GM18858 (cell line): Measurements from ENCODE around the gene ZNF547.

Experiments used
- ATAC-seq: cut with Tn5 transposase; IDR thresholded peaks from one replicate; pipeline ENCODE4 v1.9.1; 2021; ENCODE audit not compliant: unreplicated experiment

ZNF547 gene

DNA sequence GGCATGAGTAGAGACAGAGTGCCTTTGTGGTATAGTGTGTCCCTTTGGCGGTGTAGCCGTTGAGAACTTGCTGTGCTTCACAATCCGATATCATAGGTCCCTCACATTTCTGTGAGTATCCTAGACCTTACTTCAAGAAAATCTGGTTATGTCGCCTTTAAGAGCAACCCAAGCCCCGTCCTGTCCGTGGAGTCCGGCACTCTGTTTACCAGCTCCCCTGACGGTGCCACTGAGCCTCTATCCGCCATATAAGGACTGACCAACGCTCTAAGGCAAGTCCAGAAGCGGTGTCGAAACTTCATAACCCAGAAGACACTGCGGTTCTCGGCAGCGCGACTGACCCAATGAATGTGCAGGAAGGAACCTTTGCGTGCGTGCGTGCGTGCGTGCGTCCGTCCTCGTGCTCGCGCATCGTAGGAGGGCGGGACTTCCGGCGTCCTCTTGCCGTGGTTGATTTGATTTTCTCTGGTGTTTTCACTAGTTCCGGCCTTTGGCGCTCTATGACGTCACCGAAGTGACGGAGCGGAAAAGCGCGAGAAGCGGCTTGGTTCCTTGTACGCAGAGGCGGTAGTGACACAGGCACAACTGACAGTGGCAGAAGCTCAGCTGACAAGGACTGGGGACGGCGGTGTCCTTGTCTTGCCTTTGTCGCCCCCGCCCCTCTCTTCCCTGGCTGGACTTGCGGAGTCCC lies at the start of gene ZNF547, which contains the start of gene TRAPPC2B:
Gene ZNF547, plus strand, starts transcription at position 555 of the 691 bp plus-strand sequence. CDS start 5,005 bp downstream, outside the sequence.
Gene TRAPPC2B, plus strand, starts transcription at position 555 of the 691 bp plus-strand sequence. CDS start 1,283 bp downstream, outside the sequence.
- ATAC-seq: peak; percentile 90

DNA sequence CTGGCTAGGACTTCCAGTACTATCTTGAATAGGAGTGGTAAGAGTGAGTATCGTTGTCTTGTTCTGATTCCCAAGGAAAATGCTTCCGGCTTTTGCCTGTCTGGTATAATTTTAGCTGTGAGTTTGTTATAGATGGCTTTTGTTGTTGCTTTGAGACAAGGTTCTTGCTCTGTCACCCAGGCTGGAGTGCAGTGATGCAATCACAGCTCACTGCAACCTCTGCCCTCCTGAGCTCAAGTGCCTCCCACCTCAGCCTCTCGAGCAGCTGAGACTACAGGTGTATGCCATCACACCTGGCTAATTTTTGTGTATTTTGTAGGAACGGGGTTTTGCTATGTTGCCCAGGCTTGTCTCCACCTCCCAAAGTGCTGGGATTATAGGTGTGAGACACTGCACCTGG lies 49.2 kb upstream of the ZNF547 start:
- no peak for ATAC-seq

DNA sequence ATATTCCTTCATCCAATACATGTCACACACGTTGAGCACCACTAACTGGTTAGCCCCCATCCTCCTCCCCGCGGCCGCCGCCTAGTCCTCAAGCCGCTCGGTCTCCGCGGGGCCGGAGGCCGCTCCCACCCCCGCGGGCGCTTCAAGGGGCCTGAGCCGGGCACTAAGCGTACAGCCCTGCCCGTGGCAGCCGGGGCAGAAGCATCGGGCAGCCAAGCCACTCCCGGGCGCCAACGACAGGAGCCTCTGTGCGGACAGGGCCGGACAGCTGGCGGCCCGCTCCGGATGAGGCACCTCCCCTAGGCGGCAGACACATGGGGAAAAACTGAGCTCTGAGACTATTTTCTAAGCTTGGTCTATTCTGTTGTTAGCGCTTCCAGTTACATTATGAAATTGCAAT lies 45.8 kb upstream of the ZNF547 start:
- ATAC-seq: no peak

DNA sequence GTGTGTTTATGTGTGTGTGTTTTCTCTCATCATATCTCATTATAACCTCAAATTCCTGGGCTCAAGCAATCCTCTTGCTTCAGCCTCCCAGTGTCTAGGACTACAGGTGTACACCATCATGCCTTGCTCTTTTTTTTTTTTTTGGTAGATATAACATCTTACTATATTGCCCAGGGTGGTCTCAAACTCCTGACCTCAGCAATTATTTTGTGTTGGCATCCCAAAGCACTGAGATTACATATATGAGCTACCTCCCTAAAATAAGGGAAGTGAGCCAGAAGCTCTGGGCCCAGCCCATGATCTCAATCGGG lies 43.5 kb upstream of the ZNF547 start:
- ATAC-seq: no peak

DNA sequence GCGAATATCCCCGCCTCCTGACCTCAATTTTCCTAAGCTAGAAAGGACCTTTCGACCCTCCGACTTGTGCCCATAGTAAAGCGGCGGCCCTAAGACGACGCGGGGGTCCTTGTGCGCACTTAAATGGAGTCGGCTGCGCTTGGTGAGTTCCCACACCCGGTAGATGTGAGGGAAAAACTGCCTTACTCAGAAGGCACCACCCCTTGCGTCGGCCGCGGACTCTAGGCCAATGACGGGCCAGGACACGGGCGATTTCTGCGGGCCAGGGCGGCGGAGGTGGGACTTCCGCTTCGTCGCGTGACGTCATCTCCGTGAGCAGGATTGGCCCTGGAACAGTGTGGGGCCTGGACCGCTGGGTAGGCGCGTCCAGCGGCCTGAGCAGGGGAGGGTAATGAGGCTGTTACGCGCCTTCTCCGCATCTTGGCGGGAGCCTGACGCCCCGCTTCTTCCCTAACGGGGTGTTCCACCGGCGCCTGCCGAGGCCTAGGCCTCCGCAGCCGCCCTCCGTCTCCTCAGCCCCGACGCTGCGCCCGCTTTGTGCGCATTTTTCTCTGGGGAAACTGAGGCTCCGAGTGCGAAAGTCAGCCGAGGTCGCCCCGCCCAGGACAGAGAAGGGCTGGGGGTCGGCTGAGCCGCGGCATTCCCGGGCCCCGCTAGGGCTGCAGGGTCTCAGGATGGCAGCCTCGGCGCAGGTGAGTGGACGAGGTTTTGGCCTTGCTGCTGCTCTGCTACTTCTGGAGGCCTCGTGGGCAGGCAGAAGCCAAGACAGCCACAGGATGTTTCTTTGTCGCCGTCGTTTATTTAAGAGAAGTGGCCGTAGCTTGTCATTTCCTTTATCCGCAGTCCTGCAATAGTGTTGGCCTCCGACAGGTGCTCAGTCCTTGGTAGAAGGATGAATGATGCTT lies 42.9 kb upstream of the ZNF547 start, which contains the start of gene ZNF543:
Gene ZNF543, plus strand, starts transcription at position 293 of the 905 bp plus-strand sequence. Its CDS starts 382 bp downstream, at position 675.
- peak; percentile 87 for ATAC-seq

DNA sequence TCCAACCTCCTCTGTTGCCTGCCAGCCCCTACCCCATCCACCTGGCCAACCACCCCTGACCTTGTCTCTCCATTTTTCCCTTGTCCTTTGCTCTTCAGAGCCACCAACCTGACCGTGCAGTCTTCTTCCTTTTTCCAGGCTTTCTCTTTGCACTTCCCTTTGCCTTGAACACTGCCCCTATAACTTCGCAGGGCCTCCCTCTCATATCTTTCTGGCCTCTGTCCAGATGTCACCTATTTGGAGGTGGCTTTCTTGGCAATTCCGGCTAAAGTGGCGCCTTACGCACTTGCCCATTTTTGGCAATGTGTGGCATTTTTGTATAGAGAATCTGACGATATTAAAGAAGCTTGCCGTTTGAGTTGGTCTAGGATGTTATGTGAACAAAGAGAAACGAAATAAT lies 42.2 kb upstream of the ZNF547 start:
- ATAC-seq: no peak

DNA sequence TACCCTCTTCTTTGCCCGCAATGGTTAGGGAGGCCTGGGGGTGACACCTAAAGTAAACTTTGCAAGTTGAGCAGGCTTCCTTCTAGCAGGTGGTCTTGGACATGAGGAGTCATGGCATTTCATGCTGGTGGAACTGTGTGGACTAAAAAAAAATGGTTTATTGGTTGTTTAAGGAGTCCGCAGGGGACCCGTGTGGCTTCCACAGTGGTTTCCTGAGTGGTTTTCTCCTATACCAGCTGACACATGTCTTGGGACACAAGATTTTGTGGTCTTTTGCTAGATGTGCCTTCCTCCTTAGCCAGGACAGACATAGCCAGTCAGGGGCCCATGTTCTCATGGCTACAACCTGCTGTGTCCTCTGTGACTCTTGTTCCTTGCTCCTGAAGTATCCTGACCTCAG lies 41.6 kb upstream of the ZNF547 start:
- no peak for ATAC-seq

DNA sequence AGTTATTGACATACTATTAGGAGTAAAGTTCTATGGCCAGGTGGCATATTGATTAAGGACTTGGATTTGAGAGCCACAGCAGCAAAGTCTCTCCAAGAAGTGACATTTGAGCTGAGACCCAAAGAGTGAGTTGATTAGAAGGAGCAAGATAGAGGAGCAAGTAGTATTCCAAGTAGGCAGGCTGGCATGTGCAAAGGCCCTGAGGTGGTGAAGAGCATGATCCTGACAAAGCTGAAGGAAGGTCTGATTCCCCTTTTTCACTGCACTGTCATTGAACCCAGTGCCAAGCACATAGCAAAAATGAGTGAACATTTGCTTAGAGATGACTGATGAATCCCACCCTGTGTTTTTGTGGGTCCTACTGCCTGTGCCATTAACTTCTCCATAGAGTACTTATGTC lies 38.4 kb upstream of the ZNF547 start:
- no peak for ATAC-seq

DNA sequence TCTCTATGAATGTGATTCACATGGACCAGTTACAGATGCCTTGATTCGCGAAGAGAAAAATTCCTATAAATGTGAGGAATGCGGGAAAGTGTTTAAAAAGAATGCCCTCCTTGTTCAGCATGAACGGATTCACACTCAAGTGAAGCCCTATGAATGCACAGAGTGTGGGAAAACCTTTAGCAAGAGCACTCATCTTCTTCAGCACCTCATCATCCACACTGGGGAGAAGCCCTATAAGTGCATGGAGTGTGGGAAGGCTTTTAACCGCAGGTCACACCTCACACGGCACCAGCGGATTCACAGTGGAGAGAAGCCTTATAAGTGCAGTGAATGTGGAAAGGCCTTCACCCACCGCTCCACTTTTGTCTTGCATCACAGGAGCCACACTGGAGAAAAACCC lies 35.4 kb upstream of the ZNF547 start:
- no peak for ATAC-seq

DNA sequence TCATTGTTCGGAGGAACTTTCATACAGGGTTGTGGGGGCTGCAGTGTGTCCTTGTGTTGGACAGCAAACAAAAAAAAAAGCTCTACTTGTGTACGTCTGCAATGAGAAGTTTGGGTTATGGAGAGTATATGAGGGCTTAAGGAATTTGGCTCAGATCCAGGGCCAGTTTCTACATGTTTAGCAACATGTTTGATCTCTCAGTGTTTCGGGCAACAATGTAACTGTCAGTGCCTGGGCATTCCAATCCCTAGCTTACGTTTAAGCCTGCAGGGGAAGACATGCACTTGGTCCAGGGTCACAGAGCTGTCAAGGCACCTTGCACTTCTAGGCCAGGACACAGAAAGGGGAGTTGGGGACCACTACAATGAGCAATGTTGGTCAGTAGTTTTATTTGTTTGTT lies 29.2 kb upstream of the ZNF547 start:
- no peak for ATAC-seq

DNA sequence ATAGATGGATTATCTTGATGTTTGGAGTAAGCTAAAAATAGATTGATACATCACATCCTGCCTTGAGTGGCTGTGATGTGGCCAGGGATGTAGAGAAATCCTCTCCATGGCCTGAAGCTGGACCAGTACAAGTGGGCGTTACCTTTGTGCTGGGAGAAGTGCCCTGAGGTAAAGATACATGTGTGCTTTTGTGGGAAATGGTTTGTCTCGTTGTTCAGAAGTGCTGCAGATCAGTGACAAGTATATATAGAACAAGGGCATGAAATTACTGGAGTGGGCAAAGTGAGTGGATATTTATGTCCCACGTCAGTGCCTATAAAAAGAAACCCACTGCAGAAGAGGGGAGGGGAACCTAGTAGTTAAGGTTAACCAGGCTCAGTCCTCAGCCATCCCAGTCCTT lies 24.5 kb upstream of the ZNF547 start:
- ATAC-seq: no peak

DNA sequence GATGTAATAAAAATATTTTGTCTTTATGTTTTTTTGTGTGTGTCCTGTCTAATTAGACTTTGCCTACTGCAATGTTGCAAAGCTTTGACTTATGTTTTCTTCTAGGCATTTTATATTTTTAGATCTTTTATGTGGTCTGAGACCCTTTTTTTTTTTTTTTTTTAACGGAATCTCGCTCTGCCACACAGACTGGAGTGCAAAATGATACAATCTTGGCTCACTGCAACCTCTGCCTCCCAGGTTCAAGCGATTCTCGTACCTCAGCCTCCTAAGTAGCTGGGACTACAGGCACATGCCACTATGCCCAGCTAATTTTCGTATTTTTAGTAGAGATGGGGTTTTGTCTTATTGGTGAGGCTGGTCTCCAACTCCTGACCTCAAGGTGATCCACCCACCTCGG lies 20.8 kb upstream of the ZNF547 start:
- no peak for ATAC-seq

DNA sequence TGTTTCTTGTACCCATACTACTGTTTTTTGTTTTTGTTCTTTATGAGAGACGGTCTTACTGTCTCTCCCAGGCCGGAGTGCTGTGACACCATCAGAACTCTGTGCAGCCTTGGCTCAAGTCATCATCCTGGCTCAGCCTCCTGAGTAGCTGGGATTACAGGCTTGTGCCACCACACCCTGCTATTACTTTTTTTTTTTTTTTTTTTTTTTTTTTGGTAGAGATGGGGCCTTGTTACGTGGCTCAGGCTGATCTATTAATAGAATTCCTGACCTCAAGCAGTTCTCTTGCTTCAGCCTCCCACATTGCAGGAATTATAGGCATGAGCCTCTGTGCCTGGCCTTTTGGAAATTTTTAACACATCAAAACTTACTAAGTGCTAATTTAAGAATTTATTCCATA lies 15.2 kb upstream of the ZNF547 start:
- no peak for ATAC-seq

DNA sequence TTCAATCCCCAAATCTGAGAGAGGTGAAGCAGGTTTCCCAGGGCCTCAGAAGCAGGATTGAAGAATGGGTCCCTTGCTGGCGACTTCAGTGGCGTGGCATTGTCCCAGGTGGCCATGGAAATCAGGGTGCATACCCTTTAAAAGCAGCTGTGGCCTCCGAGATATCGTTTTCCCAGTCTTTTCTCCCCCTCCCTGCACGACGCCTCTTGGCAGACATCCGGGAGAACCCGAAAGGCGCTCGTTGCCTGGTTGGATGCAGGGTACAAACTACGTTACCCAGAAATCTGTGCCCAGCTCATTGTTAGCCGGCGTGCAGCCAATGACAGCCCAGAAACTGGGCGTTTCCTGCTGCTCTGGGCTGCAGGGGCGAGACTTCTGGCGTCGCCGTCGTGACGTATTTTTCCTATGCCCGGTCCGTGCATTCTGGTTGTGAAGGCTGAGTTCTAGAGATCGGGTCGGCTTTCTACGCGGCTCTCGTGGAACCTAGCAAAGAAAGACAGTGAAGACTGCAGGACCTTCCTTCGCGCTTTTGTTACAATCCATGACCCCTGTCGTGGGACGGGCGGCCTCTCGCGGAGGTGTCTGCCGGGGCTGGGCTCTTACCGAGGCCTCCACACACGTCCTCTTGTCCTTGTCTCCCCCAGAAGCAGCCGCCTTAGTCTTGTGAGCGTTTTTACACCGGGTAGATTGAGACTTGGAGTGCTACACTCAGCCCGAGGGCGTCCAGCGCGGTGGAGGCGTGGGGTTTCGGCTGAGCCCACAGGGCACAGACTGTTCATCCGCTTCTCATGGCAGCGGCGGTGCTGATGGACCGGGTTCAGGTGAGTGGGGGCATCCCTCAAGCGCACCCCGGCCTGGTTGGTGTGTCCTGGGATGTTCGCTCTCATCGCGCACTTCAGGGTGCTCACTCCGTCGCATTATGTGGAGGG lies 12.2 kb upstream of the ZNF547 start, which contains the start of gene ZNF304:
Gene ZNF304, plus strand, starts transcription at position 395 of the 929 bp plus-strand sequence. Its CDS starts 394 bp downstream, at position 789.
- ATAC-seq: peak; percentile 94

DNA sequence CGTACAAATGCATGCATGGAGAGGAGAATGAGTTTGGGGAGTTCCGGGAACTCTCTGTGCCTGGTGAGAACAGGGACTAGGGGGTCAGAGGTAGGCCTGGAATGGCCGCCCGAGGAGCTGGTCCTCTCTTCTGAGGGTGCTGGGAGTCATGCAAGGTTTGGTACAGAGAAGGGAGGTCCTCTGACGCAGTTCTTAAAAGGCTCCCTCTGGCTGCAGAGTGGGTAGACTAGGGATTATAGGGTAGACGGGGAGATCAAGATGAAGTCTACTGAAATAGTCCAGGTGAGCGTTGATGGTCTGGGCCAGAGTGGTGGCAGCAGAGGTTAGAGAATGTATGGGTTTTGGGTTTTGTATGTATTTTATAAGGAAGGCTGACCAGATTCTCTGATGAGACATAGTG lies 11.5 kb upstream of the ZNF547 start:
- ATAC-seq: no peak

DNA sequence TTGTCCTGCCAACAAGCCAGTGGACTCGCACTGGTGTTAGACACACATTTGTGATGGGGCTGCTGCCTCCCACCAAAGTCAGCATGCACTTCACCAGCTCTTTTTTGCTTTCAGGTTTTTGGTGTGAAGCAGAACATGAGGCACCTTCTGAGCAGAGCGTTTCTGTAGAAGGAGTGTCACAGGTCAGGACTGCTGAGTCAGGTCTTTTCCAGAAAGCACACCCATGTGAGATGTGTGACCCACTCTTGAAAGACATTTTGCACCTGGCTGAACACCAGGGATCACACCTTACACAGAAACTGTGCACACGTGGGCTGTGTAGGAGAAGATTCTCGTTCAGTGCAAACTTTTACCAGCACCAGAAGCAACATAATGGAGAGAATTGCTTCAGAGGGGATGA lies 7.4 kb upstream of the ZNF547 start:
- ATAC-seq: no peak

DNA sequence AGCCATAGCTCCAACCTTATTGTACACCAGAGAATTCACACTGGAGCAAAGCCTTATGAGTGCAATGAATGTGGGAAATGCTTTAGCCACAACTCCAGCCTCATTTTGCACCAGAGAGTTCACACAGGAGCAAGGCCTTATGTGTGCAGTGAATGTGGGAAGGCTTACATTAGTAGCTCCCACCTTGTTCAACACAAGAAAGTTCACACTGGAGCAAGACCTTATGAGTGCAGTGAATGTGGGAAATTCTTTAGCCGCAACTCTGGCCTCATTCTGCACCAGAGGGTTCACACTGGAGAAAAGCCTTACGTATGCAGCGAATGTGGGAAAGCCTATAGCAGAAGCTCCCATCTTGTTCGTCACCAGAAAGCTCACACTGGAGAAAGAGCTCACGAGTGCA lies 5.9 kb upstream of the ZNF547 start:
- ATAC-seq: no peak

DNA sequence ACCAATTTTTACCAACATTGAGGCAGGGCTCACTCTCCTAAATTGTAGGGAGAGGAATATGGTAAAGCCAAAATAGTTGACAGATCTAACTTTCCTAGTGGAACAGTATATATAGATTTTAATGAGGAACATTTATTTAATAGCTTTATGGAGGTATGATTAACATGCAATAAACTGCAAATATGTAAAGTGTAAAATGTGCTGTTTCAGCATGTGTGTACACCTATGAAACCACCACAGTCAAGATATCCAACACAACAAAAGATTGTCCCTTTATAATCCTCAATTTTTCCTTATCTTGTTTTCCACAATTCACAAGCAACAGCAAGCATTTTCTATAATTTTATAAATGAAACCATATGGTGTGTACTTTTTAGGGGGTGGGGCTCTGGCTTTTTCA lies 4.1 kb upstream of the ZNF547 start:
- no peak for ATAC-seq

DNA sequence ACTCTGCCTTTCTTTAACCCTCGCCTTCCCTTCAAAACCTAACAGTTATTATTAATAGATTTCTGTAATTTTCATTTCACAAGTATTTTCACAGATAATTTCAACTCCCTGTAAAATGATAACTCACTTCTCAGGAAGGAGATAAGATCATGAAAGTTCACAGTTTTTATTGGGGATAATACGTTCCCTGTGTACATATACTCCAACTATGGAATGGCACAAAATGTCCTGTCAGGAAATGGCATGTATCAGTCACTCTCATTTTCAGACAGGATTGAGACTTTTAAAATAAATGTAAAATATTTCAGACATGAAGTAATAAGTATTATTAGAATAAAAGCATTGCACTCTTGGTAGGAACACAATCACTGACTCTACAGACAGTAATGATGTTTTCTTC lies 932 bp upstream of the ZNF547 start:
- ATAC-seq: no peak

DNA sequence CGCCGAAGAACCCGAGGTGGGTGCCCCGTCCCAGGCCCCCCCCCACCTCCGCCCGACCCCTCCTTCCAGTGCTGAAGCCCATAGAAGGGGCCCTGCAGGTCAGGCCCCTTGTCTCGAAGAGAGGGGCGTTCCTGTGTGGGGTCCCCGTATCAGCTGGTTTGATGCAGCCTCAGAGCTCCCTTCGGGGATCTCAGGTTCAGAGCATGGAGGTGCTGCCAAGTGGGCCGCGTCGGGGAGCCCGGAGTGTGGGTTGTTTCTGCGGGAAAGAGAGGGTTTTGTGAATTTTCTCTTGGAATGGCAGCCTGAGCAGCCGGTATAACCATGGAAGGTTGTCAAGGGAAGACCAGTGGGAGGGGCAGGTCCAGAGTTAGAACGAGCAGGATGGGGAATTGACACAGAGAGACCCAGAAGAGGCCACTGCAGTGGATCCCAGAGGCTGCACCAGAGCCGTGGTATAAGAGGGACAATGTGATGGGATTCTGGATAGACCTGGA lies 384 bp downstream of the ZNF547 start:
- ATAC-seq: no peak

DNA sequence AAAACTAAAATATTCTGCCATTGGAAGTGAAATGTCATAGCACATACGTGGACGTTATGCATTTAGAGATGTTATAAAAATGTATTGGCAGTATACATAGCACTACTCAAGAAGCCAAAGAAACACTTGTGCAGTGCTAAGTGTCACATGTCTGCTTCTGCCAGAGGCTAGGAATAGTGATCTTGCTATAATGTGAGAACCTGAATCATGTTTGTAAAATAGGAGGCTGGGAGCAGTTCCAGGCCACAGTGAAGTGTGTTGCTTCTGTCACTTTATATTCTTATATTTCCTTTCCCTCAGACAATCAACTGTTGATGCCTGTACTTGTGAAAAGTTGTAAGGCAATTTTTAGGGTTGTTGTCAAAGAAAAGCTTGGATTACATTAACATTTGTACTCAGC lies 3.4 kb downstream of the ZNF547 start:
- ATAC-seq: no peak
